MM.1S (cell line): ENCODE data around the gene SLC22A14.

Source experiments
- CTCF ChIP-seq: fragments of 300-600 bp; sonication (generic); IDR thresholded peaks from 2 replicates; pipeline ENCODE4 v1.5.1; 2016; ENCODE audit warnings: antibody characterized with exemption, low read length, mixed read lengths
- EZH2 ChIP-seq: fragments of 300-600 bp; sonication (generic); optimal IDR thresholded peaks from 2 replicates; pipeline ENCODE3; 2017; ENCODE audit warnings: low read depth, mild to moderate bottlenecking, antibody characterized with exemption, low read length, mixed read lengths
- EZH2phosphoT487 ChIP-seq: fragments of 300-600 bp; sonication (generic); IDR thresholded peaks from 2 replicates; pipeline ENCODE4 v1.6.1; 2018; ENCODE audit warnings: antibody characterized with exemption, low read length

GRCh38 chr3:38364721-38365400 lies 82.8 kb downstream of the SLC22A14 start:
- no peak for TF ChIP-seq CTCF
- TF ChIP-seq EZH2 = no peak
- no peak for TF ChIP-seq EZH2phosphoT487
